Fibroblast of lung (primary cell): ENCODE data around the gene C17orf78. TPM values are rescaled to one million over a fixed set of nuclear protein-coding genes. Genes with fewer than 3 reads are reported as not detected.
"Not testable (repeated sequence)": the region's sequence is repeated elsewhere in the genome, so short reads cannot be mapped to it uniquely, and the experiment has no call there.

Source experiments
- DNase-seq, 2 donors: peaks; one replicate each; pipeline versions ENCODE4 v3.0.0 to v3.0.0-alpha.2; 2010; ENCODE audit warnings: low read depth in 2 of 2
- H2AFZ ChIP-seq: 2 replicates; pipeline ENCODE4 v1.5.1; 2012; ENCODE audit warnings: low read length, control low read depth, inconsistent platforms
- H3K27ac ChIP-seq: 2 replicates; pipeline ENCODE4 v1.5.1; 2011; ENCODE audit warnings: low read length, control low read depth; ENCODE audit not compliant: insufficient read depth
- H3K27me3 ChIP-seq: 2 replicates; pipeline ENCODE4 v1.5.1; 2011; ENCODE audit warnings: mild to moderate bottlenecking, low read length; ENCODE audit not compliant: control insufficient read depth, insufficient read depth
- H3K36me3 ChIP-seq: 2 replicates; pipeline ENCODE4 v1.5.1; 2011; ENCODE audit warnings: low read length; ENCODE audit not compliant: control insufficient read depth, insufficient read depth
- H3K4me1 ChIP-seq: 2 replicates; pipeline ENCODE4 v1.5.1; 2011; ENCODE audit warnings: low read length; ENCODE audit not compliant: control insufficient read depth, insufficient read depth; ENCODE audit errors: extremely low read depth
- H3K4me2 ChIP-seq: 2 replicates; pipeline ENCODE4 v1.5.1; 2011; ENCODE audit warnings: low read length, control low read depth; ENCODE audit not compliant: insufficient read depth; ENCODE audit errors: extremely low read depth
- H3K4me3 ChIP-seq, 4 experiments: fragments of 200-600 bp in 1 of 4; sonication (generic) in 1 of 4; replicated peaks in 1 of 4; 2 replicates each; pipeline ENCODE4 v1.5.1; 2011 to 2016; ENCODE audit warnings: low read length in 4 of 4, low read depth in 3 of 4, mild to moderate bottlenecking in 3 of 4, control low read depth in 2 of 4, inconsistent platforms in 1 of 4, mixed read lengths in 1 of 4; ENCODE audit not compliant: insufficient read depth in 1 of 4; ENCODE audit errors: control extremely low read depth in 1 of 4
- H3K79me2 ChIP-seq: 2 replicates; pipeline ENCODE4 v1.5.1; 2012; ENCODE audit warnings: mild to moderate bottlenecking, low read length, inconsistent platforms; ENCODE audit not compliant: control insufficient read depth, insufficient read depth
- H3K9ac ChIP-seq: 2 replicates; pipeline ENCODE4 v1.5.1; 2011; ENCODE audit warnings: mild to moderate bottlenecking, low read length, control low read depth; ENCODE audit not compliant: insufficient read depth
- H3K9me3 ChIP-seq: 2 replicates; pipeline ENCODE4 v1.5.1; 2012; ENCODE audit warnings: low read depth, low read length; ENCODE audit not compliant: control insufficient read depth, insufficient read depth
- H4K20me1 ChIP-seq: 2 replicates; pipeline ENCODE4 v1.5.1; 2011; ENCODE audit warnings: low read length; ENCODE audit not compliant: control insufficient read depth, insufficient read depth; ENCODE audit errors: extremely low read depth
- EZH2 ChIP-seq: IDR thresholded peaks from 2 replicates; pipeline ENCODE4 v1.5.1; 2012; ENCODE audit warnings: low read length, control low read depth, mild to moderate bottlenecking; ENCODE audit errors: missing control alignments
- polyA plus RNA-seq, 2 donors: library from polyadenylated mRNA; depleted of rRNA in 1 of 2; stranded (reverse) in 1 of 2; unstranded in 1 of 2; fragments of >200 nt; gene quantifications; 2 replicates each; pipeline ENCODE4 v1.2.1, GENCODE V29; 2011 to 2012; ENCODE audit warnings: missing spikeins in 1 of 2
- total RNA-seq: library from RNA; depleted of rRNA; stranded (reverse); fragments of >200 nt; gene quantifications from 2 replicates; pipeline ENCODE4 v1.2.1, GENCODE V29; 2014
- TF ChIP-seq, protein P1 (sequence below), 2 donors: IDR thresholded peaks in 1 of 2; conservative IDR thresholded peaks in 1 of 2; 1 replicate in 1 of 2; 2 replicates in 1 of 2; pipeline ENCODE4 v1.5.1; 2011 to 2012; ENCODE audit warnings: low read length in 2 of 2, control low read depth in 1 of 2, inconsistent platforms in 1 of 2, low read depth in 1 of 2, mild to moderate bottlenecking in 1 of 2

Gene C17orf78
- total and polyA plus RNA-seq, 2 donors (not counting 1 experiment from before 2014, with no cell fraction given): not detected

DNA sequence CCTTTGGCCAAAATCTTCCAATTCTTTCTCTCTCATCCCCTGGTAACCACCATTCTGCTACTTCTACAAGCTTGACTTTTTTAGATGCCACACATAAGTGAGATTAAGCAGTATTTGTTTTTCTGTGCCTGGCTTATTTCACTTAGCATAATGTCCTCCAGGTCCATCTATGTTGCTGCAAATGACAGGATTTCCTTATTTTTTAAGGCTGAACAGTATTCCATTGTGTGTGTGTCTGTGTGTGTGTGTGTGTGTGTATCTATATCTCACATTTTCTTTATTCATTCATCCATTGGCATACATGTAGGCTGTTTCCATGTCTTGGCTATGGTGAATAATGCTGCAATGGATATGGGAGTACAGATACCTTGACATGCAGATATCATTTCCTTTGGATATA, 24.7 kb downstream of the C17orf78 start:
- no peak for TF ChIP-seq EZH2
- TF ChIP-seq, protein P1, sequence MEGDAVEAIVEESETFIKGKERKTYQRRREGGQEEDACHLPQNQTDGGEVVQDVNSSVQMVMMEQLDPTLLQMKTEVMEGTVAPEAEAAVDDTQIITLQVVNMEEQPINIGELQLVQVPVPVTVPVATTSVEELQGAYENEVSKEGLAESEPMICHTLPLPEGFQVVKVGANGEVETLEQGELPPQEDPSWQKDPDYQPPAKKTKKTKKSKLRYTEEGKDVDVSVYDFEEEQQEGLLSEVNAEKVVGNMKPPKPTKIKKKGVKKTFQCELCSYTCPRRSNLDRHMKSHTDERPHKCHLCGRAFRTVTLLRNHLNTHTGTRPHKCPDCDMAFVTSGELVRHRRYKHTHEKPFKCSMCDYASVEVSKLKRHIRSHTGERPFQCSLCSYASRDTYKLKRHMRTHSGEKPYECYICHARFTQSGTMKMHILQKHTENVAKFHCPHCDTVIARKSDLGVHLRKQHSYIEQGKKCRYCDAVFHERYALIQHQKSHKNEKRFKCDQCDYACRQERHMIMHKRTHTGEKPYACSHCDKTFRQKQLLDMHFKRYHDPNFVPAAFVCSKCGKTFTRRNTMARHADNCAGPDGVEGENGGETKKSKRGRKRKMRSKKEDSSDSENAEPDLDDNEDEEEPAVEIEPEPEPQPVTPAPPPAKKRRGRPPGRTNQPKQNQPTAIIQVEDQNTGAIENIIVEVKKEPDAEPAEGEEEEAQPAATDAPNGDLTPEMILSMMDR (conservative IDR thresholded peaks at IDR 0.05 in 1 of 2, IDR thresholded peaks at IDR 0.05 in 1 of 2; ENCODE audit: low read depth in 1 of 2, low read length in 2 of 2): no peak
- Histone ChIP-seq H3K4me3 (no peak overlapping the region), H4K20me1 (no peaks in the 10 kb centered on the region), H3K27ac (no peak overlapping the region), H3K9ac (no peak overlapping the region), H3K4me2 (no peak overlapping the region), H3K79me2 (peaks cover 12% of the 10 kb centered on the region), H2AFZ (no peak overlapping the region), H3K4me1 (no peaks in the 10 kb centered on the region), H3K27me3 (no peaks in the 10 kb centered on the region), H3K9me3 (no peaks in the 10 kb centered on the region), H3K36me3 (no peaks in the 10 kb centered on the region)
- no peak for DNase-seq

DNA sequence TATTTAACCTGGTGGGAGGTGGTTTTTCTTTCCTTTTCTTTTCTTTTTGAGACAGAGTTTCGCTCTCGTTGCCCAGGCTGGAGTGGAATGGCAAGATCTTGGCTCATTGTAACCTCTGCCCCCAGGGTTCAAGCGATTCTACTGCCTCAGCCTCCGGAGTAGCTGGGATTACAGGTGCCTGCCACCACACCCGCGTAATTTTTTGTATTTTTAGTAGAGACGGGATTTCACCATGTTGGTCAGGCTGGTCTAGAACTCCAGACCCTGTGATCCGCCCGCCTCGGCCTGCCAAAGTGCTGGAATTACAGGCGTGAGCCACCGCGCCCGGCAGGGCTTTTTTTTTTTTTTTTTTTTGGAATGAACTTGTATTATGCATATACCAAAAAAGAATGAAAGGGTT, 29.7 kb downstream of the C17orf78 start:
- not testable (repeated sequence) for H4K20me1 ChIP-seq, H3K9ac ChIP-seq, H3K27me3 ChIP-seq, H3K36me3 ChIP-seq, DNase-seq, H3K4me1 ChIP-seq, H3K27ac ChIP-seq, H2AFZ ChIP-seq, H3K9me3 ChIP-seq
- H3K79me2 ChIP-seq: peaks cover 45% of the 10 kb centered on the region
- peak overlapping the region; percentile 80 to 96 (median 94) for H3K4me3 ChIP-seq
- H3K4me2 ChIP-seq: peak overlapping the region; percentile 99

- Histone ChIP-seq H3K4me2 (peak overlapping the region; percentile 99), H3K9me3 (no peaks in the 10 kb centered on the region), H3K27ac (peak overlapping the region; percentile 90), H3K4me3 (peak overlapping the region; percentile 80 to 96 (median 94)), H3K79me2 (peaks cover 45% of the 10 kb centered on the region), H4K20me1 (no peaks in the 10 kb centered on the region), H2AFZ (peak overlapping the region; percentile 90), H3K9ac (peak overlapping the region; percentile 88), H3K27me3 (no peaks in the 10 kb centered on the region), H3K36me3 (peaks cover 4% of the 10 kb centered on the region), H3K4me1 (no peaks in the 10 kb centered on the region)
- peak in 1 of 2 donors; percentile 13 for DNase-seq
- TF ChIP-seq EZH2: no peak
- TF ChIP-seq, protein P1 (conservative IDR thresholded peaks at IDR 0.05 in 1 of 2, IDR thresholded peaks at IDR 0.05 in 1 of 2; ENCODE audit: low read depth in 1 of 2, low read length in 2 of 2): no peak
Measured at GRCh38 chr17:37405955-37406634, 30.3 kb downstream of the C17orf78 start.
